Hematopoietic multipotent progenitor cell treated with erythropoietin and hydrocortisone succinate and interleukin-3 and kit ligand, for 8 days (in vitro differentiated cells): ENCODE data around the gene KCNK16.

Source experiments
- DNase-seq: peaks from one replicate; pipeline ENCODE4 v3.0.0-alpha.2; 2015

The KCNK16 gene

GRCh38 chr6:39322306-39322850 is at the start of gene KCNK16:
TSS of gene KCNK16 (minus strand) at chr6:39322702. CDS start at chr6:39322540, 162 bp downstream.
- DNase-seq, result no peak

GRCh38 chr6:39370390-39370789 is 47.9 kb upstream of the KCNK16 start:
- DNase-seq, result no peak

DNA sequence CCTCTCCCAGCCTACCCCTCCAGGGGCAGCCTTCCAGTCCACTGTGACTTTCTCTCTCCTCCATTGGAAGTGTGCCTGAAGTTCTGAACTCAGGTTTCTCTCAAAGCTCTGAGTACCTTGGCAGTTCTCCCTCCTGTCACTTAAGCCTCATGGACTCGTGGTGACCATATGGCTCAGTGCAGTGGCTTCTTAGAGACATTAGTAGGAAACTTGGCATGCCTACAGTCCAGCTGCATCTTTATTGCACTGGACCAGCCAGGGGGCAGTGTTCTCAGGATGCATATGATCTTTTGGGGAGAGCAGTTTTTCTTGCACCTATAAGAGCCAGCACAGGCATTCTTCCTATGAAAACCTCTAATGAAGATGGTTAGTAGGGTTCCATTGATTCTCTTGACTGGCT is 47.5 kb upstream of the KCNK16 start:
- DNase-seq, result no peak

DNA sequence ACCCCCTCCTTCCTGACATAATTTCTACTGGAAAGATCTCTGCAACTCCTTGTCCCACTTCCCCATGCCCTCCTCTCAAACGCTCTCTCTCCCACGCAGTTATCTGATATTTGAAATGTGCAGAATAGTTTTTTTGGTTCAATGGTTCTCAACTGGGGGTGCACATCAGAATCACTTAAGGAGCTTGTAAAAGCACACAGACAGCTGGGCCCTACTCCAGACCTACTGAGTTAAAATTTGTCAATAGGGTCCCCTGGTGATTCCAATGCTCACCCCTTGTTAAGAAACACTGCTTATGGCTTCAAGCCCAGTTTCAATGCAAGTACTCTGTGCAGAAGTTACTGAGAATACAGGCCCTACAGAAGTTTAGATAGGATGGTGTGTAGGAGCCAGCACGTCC is 45.2 kb upstream of the KCNK16 start:
- no peak for DNase-seq

- DNase-seq, result no peak
Measured at GRCh38 chr6:39366931-39367618, 44.6 kb upstream of the KCNK16 start.

DNA sequence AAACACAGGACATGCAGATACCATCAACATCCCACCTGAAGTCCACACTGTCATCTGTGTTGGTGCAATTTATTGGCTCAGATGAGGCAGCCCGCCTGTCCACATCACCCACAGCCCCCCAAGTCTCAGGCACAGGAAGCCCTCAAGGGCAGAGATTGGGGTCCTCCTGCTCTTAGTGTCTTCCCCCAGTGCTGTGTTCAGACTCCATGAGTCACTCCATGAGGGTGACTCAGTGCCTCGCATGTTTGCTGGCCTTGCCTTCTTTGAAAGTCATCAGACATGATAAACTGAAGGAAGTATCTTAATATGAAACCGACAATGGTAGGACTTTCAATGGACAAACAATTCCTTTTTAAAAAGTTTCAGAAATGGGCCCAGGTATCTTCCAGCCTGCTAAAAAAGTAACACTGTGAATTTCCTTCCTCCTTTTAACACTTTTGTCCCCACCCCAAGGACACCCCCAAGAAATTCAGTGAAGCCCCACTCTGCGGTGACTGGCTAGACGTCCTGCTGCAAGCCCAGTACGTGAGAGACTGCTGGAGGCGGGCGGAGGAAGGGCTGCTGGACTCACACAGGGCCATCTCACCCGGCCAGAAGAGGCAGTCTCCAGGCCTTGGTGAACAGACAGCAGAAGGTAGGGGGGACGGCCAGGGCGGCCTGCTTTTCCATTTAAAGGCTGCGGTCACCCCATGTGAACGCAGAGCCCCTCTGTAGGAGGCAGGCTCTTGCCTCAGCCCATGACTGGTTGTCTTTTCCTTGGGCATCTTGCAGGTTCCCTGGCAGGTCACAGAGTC is 43.0 kb upstream of the KCNK16 start:
- no peak for DNase-seq

DNA sequence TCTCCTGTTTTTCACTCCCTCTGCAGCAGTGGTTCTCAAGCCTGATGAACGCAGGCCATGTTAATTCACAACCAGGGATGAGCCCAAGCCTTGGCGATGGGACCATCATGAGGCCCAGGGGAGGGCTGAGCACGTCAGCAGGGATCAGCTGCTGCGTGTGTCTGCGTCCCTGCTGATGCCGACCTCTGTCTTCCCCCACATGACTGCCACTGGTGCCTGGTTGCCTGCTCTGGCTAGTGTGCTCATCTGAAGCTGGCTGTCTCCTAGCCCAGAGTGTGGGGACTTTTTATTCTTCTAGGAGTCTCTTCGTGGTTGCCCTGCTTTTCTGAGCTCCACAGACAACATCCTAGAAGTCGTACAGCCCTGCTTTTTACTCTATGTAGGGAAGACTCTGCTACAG is 40.8 kb upstream of the KCNK16 start:
- DNase-seq, result no peak

- DNase-seq, result peak; percentile 5
Measured at GRCh38 chr6:39362487-39362865, 40.0 kb upstream of the KCNK16 start.

GRCh38 chr6:39361657-39362486 is 39.4 kb upstream of the KCNK16 start:
- DNase-seq, result peak; percentile 63

GRCh38 chr6:39360378-39360777 is 37.9 kb upstream of the KCNK16 start:
- no peak for DNase-seq

- peak; percentile 25 for DNase-seq
Measured at GRCh38 chr6:39357998-39358686, 35.6 kb upstream of the KCNK16 start.

GRCh38 chr6:39353698-39354315 is 31.3 kb upstream of the KCNK16 start:
- no peak for DNase-seq

GRCh38 chr6:39350723-39351505 is 28.4 kb upstream of the KCNK16 start:
- DNase-seq, result no peak

- DNase-seq, result no peak
Measured at GRCh38 chr6:39348740-39349139, 26.2 kb upstream of the KCNK16 start.

DNA sequence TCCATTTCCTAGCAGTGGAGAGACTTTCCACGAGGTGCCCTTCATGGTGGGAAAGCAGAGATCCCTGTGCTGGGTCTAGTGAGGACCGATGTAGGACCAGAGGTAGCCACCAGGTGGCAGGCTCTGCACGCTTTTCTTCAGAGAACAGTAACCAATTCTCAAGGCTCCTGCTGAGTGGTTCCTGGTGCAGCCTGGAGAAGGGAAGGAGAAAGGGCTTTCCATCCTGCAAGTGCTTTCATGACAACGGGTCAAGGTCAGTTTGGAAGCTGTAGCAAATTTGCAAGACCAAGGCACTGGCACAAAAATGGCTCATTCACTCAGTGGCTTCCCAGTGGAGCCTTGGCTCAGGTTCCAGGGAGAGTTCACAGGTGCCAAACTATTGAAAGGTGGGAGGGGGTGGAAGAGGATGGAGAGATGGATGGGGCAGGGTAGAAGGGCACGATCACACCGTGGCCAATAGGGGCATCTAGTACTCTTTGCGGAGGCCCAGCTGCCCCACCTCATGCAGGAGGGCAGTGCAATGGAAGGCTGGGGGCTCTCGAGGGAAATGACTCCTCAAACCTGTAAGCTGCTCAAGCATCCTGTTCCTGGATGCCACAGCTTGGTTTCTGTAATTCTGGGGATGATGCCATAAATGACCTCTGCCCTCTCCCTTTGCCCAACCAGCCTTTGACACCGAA is 25.5 kb upstream of the KCNK16 start:
- DNase-seq, result peak; percentile 59

DNA sequence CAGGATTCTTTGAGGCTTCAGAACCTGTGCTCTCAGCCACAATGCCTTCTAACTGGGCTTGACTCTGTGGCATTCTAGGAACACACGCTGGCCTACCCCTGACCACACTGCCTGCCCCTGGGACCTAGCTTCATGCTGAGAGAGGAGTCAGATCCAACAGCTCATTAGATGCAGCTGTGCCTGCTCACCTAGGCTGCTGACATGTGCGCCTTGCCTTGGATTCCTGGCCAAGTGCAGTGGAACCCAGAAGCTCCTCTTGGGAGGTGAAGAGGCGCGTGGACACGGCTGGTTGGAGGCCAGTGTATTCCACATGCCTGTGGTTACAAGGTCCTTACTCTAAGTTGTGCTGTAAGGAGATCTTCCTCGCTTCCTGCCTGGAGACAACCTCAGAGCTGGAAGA is 24.7 kb upstream of the KCNK16 start:
- DNase-seq, result no peak

- DNase-seq, result no peak
Measured at GRCh38 chr6:39344821-39345280, 22.3 kb upstream of the KCNK16 start.

GRCh38 chr6:39343396-39343870 is 20.9 kb upstream of the KCNK16 start:
- DNase-seq, result no peak

DNA sequence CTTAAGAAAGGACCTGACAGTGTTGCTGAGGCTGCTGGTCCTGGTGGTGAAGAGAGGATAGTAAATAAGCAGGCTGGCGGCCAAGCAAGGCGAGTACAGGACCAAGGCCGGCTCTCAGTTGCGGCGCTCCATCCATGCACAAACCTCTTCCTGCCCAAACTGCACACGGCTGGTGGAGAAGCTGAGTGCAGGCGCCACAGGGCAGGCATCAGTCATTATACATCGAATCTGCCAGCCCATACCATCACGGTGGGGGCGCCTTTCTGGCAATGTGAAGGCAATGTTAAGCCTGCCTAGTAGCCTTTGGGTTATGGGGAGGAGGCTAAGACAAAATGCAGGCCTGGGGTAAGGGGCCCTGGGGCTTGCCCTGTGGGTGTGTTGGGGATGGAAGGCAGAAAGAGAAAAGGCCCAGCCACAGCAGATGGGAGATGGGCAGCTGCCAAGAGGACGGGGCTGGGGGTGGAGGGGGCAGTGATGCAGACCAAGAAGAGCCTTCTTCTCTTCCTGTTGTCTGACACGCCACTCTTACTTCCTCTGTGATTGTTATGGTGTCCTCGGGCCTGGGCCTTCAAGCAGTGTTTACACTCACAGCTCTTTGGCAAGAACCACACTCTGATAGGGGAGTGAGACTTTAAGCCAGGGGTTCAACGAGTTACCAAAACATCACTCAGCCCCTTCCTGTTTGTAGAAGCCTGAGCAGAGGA is 20.3 kb upstream of the KCNK16 start:
- no peak for DNase-seq

- DNase-seq, result no peak
Measured at GRCh38 chr6:39341937-39342336, 19.4 kb upstream of the KCNK16 start.
